ENCODE data around the gene HOXA4.

Gene HOXA4

GRCh38 chr7:27158436-27159265, 28.1 kb upstream of the HOXA4 start:
- no peak for DNase-seq (ENCODE audit: low read depth, low spot score)

DNA sequence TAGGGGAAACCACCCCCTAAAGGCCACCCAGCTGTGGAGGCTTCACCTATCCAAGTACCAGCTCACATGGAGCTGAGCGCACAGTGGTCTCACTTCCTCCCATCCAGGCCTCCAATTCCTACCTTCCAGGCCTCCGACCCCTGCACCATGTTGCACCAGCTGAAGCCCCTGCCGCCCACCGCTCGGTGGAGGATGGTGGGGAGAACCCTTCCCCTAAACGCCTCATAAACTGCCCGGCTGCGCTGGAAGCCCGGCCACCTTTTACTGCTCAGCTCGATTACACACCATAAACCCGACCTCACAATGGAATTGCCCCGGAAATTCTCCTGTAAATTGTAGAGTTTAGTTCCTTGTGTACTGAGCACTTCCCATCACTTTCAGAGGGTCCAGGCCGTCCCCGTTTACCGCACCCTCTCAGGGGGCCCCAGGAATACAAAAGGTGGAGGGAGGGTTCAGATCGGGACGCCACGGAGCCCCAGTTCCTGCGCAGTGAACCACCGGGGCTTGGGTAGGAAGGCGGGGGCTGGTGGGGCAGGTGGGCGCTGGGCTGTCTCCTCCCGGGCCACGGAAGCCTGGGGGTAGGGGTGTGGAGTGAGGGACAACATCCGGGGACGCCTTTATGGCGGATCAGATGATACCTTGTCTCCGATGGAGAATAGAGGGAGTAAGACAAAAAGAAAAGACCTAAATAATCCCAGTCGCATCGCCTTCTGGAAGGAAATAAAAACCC, 27.3 kb upstream of the HOXA4 start:
- DNase-seq (ENCODE audit: low read depth, low spot score), result no peak

- no peak for DNase-seq (ENCODE audit: low read depth, low spot score)
These were observed 26.6 kb upstream of the HOXA4 start for GRCh38 chr7:27156916-27157701.

- no peak for DNase-seq (ENCODE audit: low read depth, low spot score)
These were observed 25.9 kb upstream of the HOXA4 start, which contains the start of gene HOXA7 for GRCh38 chr7:27156508-27156898. TSS of gene HOXA7 (minus strand) at chr7:27156675. CDS start at chr7:27156545, 130 bp downstream.

DNA sequence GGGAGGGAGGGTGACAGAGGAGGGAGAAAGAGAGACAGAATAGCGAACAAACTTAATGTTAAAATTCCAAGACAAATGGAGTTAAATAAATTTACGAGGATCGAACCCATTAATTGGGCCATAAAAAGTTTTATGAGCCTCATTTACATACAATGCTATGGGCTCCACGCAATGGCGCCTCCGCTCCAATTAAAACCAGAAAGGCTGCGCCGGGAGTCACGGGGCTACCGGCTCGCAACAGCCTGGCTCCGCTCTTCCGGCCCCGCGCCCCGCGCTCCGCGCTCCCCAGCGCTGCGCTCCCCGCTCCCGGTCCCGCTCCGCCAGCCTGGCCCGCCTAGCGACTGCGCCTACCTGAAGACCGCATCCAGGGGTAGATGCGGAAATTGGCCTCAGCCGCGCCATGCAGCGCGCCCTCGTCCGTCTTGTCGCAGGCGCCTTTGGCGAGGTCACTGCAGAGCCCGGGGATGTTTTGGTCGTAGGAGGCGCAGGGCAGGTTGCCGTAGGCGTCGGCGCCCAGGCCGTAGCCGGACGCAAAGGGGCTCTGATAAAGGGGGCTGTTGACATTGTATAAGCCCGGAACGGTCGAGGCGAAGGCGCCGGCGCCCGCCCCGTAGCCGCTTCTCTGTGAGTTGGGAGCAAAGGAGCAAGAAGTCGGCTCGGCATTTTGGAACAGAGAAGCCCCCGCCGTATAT, 25.4 kb upstream of the HOXA4 start:
- DNase-seq (ENCODE audit: low read depth, low spot score), result no peak

GRCh38 chr7:27154901-27155815, 24.6 kb upstream of the HOXA4 start:
- DNase-seq (ENCODE audit: low read depth, low spot score), result no peak

DNA sequence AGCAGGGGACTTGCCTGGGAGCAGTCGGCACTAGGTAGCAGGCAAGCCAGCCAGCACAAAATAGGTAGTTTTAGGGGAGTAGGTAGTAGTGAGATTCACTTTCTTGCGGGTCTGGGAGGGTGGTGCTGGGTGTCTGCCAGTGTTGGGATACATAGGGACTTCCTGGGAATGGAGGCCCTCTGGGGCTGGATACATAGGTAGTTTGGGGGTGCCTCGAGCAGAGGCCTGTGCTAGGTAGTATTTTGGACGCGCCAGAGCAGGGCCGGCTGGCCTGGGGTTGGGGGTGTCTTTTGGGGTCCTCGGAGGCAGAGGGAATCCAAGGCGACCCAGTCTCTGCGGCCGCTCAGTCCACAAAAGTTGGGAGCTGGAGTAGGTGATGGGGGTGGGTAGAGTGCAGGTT, 23.8 kb upstream of the HOXA4 start:
- DNase-seq (ENCODE audit: low read depth, low spot score), result no peak

DNA sequence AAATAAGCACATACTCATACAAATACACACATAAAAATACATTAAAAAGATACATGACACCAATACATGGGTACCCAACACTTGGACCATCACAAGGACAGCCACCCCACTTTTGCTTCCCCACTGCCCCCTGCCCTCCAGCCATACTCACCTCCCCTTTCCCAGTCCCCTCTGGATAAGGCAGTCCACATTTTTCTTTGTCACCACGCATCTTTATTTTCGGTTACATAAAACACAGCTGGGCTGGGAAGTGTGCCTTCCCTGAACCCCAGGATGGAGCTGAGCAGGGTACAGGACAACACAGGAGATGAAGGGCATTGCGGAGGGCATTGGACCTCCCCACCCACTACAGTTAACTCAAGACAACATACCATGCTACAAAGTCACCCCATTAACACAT, 23.0 kb upstream of the HOXA4 start:
- DNase-seq (ENCODE audit: low read depth, low spot score), result no peak

GRCh38 chr7:27152816-27153442, 22.4 kb upstream of the HOXA4 start:
- no peak for DNase-seq (ENCODE audit: low read depth, low spot score)

GRCh38 chr7:27151931-27152815, 21.6 kb upstream of the HOXA4 start, which contains the start of gene HOXA3:
TSS of gene HOXA3 (minus strand) at chr7:27152583. CDS start at chr7:27110640, 41,943 bp downstream.
- DNase-seq (ENCODE audit: low read depth, low spot score), result no peak

- no peak for DNase-seq (ENCODE audit: low read depth, low spot score)
These were observed 20.9 kb upstream of the HOXA4 start for GRCh38 chr7:27151341-27151930.

DNA sequence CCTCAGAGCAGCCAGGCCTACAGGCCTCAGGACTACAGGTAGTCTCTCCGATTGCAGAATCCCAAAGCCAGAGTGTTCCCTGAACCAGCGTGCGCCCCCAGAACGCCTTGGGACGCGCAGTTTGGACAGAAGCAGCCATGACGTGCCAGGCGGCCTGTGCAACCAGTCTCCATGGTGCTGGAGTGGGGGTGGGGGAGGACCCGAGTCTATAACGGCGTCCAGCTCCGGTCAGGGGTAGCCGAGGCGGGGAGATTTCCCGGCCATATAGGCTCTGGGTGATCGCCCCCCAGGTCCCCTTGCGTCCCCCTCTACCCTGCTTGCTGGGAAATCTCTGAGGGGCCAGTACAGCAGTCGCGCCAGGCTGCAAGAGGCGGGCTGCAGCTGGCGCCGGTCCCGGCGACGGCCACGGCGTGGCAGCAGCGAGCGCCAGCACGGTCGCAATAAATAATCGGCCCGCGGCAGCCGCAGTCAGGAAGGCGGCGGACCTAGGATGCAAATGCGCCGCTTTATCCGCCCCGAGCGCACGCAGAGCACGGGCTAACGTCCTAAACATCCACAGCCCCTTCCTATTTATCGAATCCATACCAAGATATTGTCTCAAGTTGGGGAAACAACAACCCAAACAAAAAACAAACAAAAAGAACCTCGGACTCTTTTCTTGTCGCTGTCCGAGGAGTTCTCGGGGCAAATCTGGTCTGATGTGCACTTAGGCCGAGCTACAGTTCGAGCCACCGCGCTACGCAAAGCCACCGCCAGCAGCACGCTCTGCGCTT, 20.2 kb upstream of the HOXA4 start:
- no peak for DNase-seq (ENCODE audit: low read depth, low spot score)

DNA sequence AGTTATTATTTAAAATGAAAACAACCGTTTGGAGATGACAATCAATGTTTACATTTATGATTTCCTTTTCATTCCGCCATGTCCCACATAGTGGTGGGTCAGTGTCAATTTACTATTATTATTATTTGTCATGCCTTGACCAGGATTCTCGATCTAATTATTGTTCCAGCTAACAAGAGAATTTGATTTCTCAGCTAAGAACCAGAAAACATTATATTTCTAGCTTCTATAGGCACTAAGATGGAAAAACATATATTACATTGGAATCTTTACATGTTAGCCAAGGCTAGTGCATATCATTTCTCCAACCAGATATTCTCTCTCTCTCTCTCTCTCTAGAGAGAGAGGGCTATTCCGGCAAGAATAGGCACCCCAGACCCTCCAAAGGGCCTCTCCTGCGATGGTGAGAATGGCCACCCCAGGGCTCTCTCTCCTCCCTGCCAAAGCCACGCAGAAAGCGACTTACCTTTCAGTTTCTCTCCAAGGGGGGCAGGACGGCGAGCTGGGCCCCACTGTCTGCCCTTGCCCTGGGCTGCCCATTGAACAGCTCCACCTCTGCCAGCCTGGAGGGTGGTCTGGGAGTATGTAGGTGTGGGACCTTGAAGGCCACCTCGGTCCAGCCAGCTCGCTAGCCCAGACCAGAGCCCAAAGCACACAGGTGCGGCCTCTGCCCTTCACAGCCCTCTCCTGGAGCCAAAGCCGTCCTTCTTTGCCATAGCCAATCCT, 19.4 kb upstream of the HOXA4 start:
- no peak for DNase-seq (ENCODE audit: low read depth, low spot score)

GRCh38 chr7:27148756-27149641, 18.4 kb upstream of the HOXA4 start:
- DNase-seq (ENCODE audit: low read depth, low spot score), result no peak

DNA sequence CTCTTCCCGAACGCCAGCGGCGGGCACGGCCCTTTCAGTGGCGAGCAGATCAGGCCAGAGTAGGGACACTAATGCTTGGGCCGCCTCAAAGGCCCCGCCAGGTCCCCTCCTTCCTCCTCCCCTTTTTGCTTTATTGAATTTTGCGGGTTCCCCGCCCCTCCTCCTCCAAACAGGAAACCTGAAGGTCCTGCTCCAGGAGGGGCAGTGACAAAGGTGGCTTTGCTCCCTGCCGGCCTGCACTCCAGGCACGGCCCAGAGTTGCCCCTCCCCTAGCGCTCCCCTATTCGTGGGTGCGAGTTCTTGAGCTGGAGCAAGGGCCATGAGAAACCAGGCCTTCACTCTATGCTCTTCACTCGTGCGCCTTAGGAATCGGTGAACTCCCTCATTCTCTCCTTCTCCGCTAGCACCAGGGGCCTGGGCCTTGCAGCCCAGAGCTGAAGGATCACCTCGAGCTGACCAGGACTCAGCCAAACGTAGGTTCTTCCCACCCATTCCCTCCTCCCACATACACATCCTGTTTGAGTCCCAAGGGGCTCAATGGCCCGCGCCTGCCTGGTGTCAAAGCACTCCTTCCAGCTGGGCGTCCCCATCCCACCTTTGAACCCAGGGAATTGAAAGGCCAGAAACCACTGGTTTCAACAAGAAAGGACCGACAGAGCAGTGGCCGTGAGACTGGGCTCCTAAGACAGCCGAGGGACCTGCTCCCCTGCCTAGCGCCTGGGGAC, 17.6 kb upstream of the HOXA4 start:
- no peak for DNase-seq (ENCODE audit: low read depth, low spot score)

All from brain pericyte (primary cell).